HepG2 (cell line): ENCODE data around the gene CNTNAP1. TPM values are rescaled to one million over a fixed set of nuclear protein-coding genes. Genes with fewer than 3 reads are reported as not detected.
A peak's percentile ranks its signal among the peaks of the same experiment; 100 is the strongest.

Experiments
- AHR ChIP-seq: IDR thresholded peaks from 2 replicates; pipeline ENCODE4 v1.6.1; 2018; ENCODE audit warnings: missing genetic modification reagents, missing compliant biosample characterization
- HCFC1 ChIP-seq: fragments of 150-350 bp; IDR thresholded peaks from 2 replicates; pipeline ENCODE4 v1.6.1; 2014; ENCODE audit warnings: low read depth, low read length
- MZF1 ChIP-seq: sonication (generic); formaldehyde crosslinking; IDR thresholded peaks from 2 replicates; pipeline ENCODE4 v1.8.1; 2023; ENCODE audit warnings: mild to moderate bottlenecking, missing genetic modification reagents, borderline replicate concordance
- NFIB ChIP-seq: sonication (generic); formaldehyde crosslinking; IDR thresholded peaks from 2 replicates; pipeline ENCODE4 v1.9.0; 2021; ENCODE audit warnings: missing genetic modification reagents, mild to moderate bottlenecking, borderline replicate concordance
- ZNF138 ChIP-seq: sonication (generic); formaldehyde crosslinking; IDR thresholded peaks from 2 replicates; pipeline ENCODE4 v1.5.0; 2020; ENCODE audit warnings: mild to moderate bottlenecking, low read depth, missing genetic modification reagents
- ZNF230 ChIP-seq: sonication (generic); formaldehyde crosslinking; IDR thresholded peaks from 2 replicates; pipeline ENCODE4 v1.4.0; 2020; ENCODE audit warnings: mild to moderate bottlenecking, missing genetic modification reagents
- ZNF331 ChIP-seq: sonication (generic); formaldehyde crosslinking; IDR thresholded peaks from 2 replicates; pipeline ENCODE4 v1.4.0; 2020; ENCODE audit warnings: missing genetic modification reagents
- ZNF577 ChIP-seq: sonication (generic); formaldehyde crosslinking; IDR thresholded peaks from 2 replicates; pipeline ENCODE4 v1.4.0; 2020; ENCODE audit warnings: mild to moderate bottlenecking, low read depth, missing genetic modification reagents, borderline replicate concordance
- ZNF674 ChIP-seq: sonication (generic); formaldehyde crosslinking; IDR thresholded peaks from 2 replicates; pipeline ENCODE4 v1.5.0; 2020; ENCODE audit warnings: low read depth, mild to moderate bottlenecking, missing genetic modification reagents
- ZNF777 ChIP-seq: sonication (generic); formaldehyde crosslinking; IDR thresholded peaks from 2 replicates; pipeline ENCODE4 v1.4.0; 2020; ENCODE audit warnings: missing genetic modification reagents
- ZSCAN29 ChIP-seq: sonication (generic); formaldehyde crosslinking; conservative IDR thresholded peaks from 2 replicates; pipeline ENCODE4 v1.4.0; 2020; ENCODE audit warnings: mild to moderate bottlenecking, missing genetic modification reagents
- polyA plus RNA-seq, 8 experiments: library from polyadenylated mRNA; depleted of rRNA in 3 of 8; stranded (reverse) in 7 of 8; unstranded in 1 of 8; fragments of >200 nt; fragmentation: Illumina TruSeq in 4 of 8; extraction: Trizol in 4 of 8; gene quantifications; 2 replicates each; pipeline versions ENCODE4 v1.2.1 to v1.2.3, GENCODE V29; 2011 to 2016; ENCODE audit warnings: low read depth in 4 of 8, missing spikeins in 1 of 8, mixed read lengths in 1 of 8; ENCODE audit not compliant: insufficient read depth in 1 of 8
- total RNA-seq, 5 experiments: library from RNA; depleted of rRNA; stranded (reverse); fragments of >200 nt; fragmentation: Illumina TruSeq; extraction: Trizol; gene quantifications; 2 replicates each; pipeline ENCODE4 v1.2.3, GENCODE V29; 2016; ENCODE audit warnings: low read depth in 1 of 5
- TF ChIP-seq, protein P1 (sequence below), 2 experiments: sonication (generic) in 1 of 2; formaldehyde crosslinking in 1 of 2; IDR thresholded peaks; 2 replicates each; pipeline versions ENCODE4 v1.4.0 to v1.6.1; 2018 to 2020; ENCODE audit warnings: missing genetic modification reagents in 2 of 2, borderline replicate concordance in 1 of 2, low read depth in 1 of 2, mild to moderate bottlenecking in 1 of 2, missing biosample characterization in 1 of 2
- TF ChIP-seq, protein P2 (sequence below): sonication (generic); formaldehyde crosslinking; IDR thresholded peaks from 2 replicates; pipeline ENCODE4 v1.5.0; 2020; ENCODE audit warnings: mild to moderate bottlenecking, missing genetic modification reagents
- TF ChIP-seq, protein P3 (sequence below): sonication (generic); formaldehyde crosslinking; IDR thresholded peaks from 2 replicates; pipeline ENCODE4 v1.5.0; 2020; ENCODE audit warnings: mild to moderate bottlenecking, missing genetic modification reagents, borderline replicate concordance
- TF ChIP-seq, protein P4 (sequence below): sonication (generic); formaldehyde crosslinking; IDR thresholded peaks from 2 replicates; pipeline ENCODE4 v1.4.0; 2020; ENCODE audit warnings: missing genetic modification reagents

CNTNAP1 gene
- total and polyA plus RNA-seq, 2 of the 13 experiments (the other 11 are each of a cell fraction or from before 2014, with no cell fraction given): 4.5 to 7.7 TPM

DNA sequence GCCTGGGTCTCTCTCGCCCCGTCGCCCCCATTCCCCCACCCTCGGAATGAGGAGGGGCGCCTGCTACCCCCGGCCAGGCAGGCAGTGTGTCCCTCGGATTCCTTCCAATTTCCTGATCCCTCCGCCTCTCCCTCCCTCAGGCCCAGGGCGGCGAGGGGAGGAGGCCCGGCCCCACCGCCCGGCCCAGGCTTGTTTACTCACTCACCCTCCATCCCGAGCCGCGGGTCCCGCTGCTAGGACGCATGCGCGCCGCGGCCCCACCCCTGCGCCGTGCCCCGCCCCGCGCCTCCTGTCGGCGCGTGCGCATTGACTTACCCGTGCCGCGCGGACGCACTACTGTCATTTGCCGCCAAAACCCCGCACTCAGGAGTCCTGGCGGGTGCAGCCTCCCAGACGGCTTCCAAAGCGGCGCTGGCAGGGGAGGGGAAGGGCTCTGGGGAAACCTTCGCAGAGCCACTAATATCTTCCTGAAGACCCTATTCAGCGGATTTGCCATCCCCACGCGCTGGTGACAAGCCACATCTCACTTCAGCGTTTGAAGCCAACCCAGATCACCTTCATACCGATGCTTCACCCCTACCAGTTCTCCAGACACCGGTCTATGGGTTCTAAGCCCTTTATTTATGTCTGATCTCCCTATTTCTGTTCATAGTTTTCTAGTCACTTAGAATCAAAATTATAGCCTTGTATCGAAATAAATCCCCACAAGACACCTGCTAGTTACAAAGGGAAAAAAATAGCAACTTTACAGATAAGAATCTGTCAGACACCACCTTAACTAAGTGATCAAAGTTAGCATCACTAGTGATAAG, 62.7 kb downstream of the CNTNAP1 start, which contains the start of gene EZH1 (continued):
- no peak; the same call in 1 of the 2 replicates for TF ChIP-seq ZSCAN29 (CRISPR knock-in tag)
- peak; percentile 90 for TF ChIP-seq ZNF230 (CRISPR knock-in tag)
- TF ChIP-seq, protein P1, sequence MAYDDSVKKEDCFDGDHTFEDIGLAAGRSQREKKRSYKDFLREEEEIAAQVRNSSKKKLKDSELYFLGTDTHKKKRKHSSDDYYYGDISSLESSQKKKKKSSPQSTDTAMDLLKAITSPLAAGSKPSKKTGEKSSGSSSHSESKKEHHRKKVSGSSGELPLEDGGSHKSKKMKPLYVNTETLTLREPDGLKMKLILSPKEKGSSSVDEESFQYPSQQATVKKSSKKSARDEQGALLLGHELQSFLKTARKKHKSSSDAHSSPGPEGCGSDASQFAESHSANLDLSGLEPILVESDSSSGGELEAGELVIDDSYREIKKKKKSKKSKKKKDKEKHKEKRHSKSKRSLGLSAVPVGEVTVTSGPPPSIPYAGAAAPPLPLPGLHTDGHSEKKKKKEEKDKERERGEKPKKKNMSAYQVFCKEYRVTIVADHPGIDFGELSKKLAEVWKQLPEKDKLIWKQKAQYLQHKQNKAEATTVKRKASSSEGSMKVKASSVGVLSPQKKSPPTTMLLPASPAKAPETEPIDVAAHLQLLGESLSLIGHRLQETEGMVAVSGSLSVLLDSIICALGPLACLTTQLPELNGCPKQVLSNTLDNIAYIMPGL (CRISPR knock-in tag; IDR thresholded peaks at IDR 0.05; ENCODE audit: borderline replicate concordance in 1 of 2, low read depth in 1 of 2): peak in 1 of 2 experiments; percentile 72; a peak in 2 of 4 replicates
- no peak; the same call in 1 of the 2 replicates for TF ChIP-seq MZF1
- 0 out of 2 replicates have a peak, but pooled peaks have one; percentile 9 for TF ChIP-seq NFIB (CRISPR knock-in tag)
- TF ChIP-seq AHR: peak; percentile 95
- TF ChIP-seq, protein P2, sequence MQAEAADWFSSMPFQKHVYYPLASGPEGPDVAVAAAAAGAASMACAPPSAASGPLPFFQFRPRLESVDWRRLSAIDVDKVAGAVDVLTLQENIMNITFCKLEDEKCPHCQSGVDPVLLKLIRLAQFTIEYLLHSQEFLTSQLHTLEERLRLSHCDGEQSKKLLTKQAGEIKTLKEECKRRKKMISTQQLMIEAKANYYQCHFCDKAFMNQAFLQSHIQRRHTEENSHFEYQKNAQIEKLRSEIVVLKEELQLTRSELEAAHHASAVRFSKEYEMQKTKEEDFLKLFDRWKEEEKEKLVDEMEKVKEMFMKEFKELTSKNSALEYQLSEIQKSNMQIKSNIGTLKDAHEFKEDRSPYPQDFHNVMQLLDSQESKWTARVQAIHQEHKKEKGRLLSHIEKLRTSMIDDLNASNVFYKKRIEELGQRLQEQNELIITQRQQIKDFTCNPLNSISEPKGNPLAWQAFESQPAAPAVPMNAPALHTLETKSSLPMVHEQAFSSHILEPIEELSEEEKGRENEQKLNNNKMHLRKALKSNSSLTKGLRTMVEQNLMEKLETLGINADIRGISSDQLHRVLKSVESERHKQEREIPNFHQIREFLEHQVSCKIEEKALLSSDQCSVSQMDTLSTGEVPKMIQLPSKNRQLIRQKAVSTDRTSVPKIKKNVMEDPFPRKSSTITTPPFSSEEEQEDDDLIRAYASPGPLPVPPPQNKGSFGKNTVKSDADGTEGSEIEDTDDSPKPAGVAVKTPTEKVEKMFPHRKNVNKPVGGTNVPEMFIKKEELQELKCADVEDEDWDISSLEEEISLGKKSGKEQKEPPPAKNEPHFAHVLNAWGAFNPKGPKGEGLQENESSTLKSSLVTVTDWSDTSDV (CRISPR knock-in tag): peak; percentile 59; the same call in 1 of the 2 replicates
- no peak for TF ChIP-seq HCFC1
- TF ChIP-seq, protein P3, sequence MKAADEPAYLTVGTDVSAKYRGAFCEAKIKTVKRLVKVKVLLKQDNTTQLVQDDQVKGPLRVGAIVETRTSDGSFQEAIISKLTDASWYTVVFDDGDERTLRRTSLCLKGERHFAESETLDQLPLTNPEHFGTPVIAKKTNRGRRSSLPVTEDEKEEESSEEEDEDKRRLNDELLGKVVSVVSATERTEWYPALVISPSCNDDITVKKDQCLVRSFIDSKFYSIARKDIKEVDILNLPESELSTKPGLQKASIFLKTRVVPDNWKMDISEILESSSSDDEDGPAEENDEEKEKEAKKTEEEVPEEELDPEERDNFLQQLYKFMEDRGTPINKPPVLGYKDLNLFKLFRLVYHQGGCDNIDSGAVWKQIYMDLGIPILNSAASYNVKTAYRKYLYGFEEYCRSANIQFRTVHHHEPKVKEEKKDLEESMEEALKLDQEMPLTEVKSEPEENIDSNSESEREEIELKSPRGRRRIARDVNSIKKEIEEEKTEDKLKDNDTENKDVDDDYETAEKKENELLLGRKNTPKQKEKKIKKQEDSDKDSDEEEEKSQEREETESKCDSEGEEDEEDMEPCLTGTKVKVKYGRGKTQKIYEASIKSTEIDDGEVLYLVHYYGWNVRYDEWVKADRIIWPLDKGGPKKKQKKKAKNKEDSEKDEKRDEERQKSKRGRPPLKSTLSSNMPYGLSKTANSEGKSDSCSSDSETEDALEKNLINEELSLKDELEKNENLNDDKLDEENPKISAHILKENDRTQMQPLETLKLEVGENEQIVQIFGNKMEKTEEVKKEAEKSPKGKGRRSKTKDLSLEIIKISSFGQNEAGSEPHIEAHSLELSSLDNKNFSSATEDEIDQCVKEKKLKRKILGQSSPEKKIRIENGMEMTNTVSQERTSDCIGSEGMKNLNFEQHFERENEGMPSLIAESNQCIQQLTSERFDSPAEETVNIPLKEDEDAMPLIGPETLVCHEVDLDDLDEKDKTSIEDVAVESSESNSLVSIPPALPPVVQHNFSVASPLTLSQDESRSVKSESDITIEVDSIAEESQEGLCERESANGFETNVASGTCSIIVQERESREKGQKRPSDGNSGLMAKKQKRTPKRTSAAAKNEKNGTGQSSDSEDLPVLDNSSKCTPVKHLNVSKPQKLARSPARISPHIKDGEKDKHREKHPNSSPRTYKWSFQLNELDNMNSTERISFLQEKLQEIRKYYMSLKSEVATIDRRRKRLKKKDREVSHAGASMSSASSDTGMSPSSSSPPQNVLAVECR (CRISPR knock-in tag): peak; percentile 88
- peak; percentile 90 for TF ChIP-seq ZNF331 (CRISPR knock-in tag)
- TF ChIP-seq ZNF674 (CRISPR knock-in tag): no peak
- TF ChIP-seq ZNF577 (CRISPR knock-in tag): no peak
- peak; percentile 88; the same call in 1 of the 2 replicates for TF ChIP-seq ZNF138 (CRISPR knock-in tag)
- TF ChIP-seq ZNF777 (CRISPR knock-in tag): peak; percentile 90
- TF ChIP-seq, protein P4, sequence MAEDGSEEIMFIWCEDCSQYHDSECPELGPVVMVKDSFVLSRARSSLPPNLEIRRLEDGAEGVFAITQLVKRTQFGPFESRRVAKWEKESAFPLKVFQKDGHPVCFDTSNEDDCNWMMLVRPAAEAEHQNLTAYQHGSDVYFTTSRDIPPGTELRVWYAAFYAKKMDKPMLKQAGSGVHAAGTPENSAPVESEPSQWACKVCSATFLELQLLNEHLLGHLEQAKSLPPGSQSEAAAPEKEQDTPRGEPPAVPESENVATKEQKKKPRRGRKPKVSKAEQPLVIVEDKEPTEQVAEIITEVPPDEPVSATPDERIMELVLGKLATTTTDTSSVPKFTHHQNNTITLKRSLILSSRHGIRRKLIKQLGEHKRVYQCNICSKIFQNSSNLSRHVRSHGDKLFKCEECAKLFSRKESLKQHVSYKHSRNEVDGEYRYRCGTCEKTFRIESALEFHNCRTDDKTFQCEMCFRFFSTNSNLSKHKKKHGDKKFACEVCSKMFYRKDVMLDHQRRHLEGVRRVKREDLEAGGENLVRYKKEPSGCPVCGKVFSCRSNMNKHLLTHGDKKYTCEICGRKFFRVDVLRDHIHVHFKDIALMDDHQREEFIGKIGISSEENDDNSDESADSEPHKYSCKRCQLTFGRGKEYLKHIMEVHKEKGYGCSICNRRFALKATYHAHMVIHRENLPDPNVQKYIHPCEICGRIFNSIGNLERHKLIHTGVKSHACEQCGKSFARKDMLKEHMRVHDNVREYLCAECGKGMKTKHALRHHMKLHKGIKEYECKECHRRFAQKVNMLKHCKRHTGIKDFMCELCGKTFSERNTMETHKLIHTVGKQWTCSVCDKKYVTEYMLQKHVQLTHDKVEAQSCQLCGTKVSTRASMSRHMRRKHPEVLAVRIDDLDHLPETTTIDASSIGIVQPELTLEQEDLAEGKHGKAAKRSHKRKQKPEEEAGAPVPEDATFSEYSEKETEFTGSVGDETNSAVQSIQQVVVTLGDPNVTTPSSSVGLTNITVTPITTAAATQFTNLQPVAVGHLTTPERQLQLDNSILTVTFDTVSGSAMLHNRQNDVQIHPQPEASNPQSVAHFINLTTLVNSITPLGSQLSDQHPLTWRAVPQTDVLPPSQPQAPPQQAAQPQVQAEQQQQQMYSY (CRISPR knock-in tag): no peak
